ENCODE data around the gene ABCA1.
"Not testable (repeated sequence)": the region's sequence is repeated elsewhere in the genome, so short reads cannot be mapped to it uniquely, and the experiment has no call there.

ABCA1 gene

GRCh38 chr9:104905153-104905901 is 22.6 kb downstream of the ABCA1 start:
- no peak for DNase-seq

DNA sequence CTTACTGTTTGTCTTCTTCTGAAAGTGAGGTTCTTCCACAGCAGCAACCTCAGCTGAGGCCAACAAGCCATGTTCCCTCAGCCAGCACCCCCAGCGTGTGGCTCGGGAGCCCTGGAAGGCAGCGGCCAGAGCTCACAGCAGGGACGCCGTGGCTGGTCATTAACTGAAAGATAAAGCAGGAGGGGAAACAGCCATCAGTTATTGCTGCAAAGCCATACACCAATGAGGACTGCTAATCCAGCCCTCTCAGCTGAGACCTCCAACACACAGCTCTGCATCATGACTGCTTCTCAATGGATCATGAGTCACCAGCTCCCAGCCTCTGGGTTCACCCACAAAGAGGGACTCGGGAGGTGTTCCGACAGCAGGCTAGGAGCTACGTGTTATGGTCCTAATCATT is 24.3 kb downstream of the ABCA1 start:
- DNase-seq = no peak

DNA sequence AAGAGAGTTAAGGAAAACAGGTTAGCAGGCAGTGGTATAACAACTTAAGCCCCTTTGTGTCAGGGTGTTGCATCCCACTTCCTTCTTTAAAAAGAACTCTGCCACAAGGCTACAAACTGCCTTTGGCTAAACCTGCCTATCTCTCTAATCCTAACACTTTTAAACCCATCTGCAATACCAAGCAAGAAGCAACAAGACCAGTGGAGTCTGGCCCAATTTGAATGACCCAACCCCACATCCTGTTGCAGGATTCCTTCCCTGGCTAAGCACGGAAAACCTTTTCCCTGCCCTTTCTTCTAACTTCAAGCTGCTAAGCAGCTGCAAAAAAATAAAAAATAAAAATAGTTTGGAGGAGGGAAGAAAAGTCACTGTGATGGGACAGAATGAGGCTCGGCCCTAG is 27.1 kb downstream of the ABCA1 start:
- DNase-seq = no peak

DNA sequence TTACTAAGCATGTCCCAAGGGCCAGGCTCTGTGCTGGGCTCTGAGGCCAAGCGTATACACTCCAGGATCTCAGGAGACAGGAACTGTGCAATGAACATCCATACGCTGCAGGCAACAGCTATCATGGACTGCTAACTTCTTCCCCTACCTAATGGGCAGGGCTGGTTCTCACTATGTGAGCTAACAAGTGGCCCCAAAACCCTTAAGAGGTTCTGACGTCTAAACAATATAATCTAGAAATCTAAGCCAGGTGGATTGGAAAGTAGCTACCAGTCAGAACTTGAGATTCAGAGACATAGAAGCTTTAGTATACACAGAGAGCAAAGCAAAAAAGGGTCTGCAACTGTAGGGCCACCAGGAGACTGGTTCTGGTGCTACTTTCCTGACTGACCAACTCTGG is 27.6 kb downstream of the ABCA1 start:
- no peak for DNase-seq

- DNase-seq = no peak
These were observed 28.2 kb downstream of the ABCA1 start for GRCh38 chr9:104899759-104900247.

DNA sequence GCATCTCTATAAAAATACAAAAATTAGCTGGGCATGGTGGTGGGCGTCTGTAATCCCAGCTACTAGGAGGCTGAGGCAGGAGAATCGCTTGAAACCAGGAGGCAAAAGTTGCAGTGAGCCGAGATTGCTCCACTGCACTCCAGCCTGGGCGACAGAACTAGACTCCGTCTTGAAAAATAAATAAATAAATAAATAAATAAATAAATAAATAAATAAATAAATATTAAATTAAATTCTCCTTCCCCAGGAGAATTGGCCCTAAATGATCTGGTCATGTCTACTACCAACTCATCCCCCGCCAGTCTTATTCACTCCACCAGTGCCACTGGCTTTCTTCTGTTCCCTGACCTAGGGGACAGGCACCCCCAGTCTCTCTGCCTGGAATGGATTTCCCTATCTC is 29.6 kb downstream of the ABCA1 start:
- not testable (repeated sequence) for DNase-seq

- no peak for DNase-seq
These were observed 31.8 kb downstream of the ABCA1 start for GRCh38 chr9:104896131-104896530.

DNA sequence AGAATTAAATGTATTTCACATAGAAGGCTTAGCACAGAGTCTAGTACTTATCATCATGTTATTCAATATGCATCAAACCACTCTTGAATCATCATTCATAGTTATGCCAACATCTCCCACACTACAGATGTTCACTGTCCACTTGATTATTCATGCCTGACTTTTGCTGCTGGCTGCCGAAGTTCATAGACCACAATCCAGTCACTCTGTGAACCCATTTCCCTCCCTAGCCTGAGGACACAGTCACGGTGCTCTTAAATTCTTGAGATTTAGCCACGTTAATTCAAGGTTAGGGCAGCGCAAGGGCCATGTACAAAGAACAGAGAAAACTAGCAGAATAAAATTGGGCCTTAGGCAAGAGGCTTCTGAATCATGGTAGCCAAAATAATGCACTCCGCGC is 32.4 kb downstream of the ABCA1 start:
- DNase-seq = no peak

DNA sequence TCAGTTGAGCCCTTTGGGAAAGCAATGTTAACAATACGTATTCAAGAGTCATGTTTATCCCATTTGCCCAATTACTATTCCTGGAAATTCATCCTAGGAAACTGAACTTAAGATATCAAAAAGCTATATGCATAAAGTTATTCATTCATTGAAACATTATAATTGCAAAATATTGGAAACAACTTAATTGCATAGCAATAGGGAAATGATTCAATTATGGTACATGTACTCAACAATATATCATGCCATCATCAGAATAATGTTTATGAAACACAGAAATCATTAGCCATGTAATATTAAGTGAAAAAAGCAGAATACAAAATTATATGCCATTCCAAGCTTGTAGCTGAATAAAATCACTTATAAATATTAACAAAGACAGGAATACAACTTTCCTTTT is 35.3 kb downstream of the ABCA1 start:
- DNase-seq = no peak

DNA sequence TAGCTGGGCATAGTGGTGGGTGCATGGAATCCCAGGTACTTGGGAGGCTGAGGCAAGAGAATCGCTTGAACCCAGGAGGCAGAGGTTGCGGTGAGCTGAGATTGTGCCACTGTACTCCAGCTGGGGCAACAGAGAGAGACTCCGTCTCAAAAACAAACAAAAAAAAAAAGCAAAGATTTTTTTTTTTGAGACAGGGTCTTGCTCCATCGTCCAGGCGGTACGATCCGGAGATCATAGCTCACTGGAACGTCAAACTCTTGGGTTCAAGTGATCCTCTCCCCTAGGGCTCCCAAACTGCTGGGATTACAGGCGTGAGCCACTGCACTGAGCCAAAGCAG is 37.6 kb downstream of the ABCA1 start:
- no peak for DNase-seq

GRCh38 chr9:104885818-104886709 is 41.9 kb downstream of the ABCA1 start:
- no peak for DNase-seq

DNA sequence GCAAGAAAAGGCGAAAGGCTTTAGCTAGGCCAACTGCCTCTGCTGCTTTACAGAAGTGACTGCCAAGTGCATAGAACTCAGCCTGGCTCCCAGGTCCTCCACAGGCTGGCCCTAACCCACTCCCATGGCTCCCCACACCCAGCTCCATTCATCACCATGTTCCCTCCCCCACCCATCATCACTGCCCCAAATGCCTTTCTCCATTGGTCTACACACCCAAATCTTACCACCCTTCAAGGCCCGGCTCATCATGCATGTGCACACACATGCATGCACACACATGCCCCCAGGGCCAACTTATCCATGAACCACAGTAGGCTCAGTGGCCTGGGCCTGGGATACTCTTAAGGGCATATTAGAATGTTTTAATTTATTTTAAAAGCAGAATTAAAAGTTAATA is 44.8 kb downstream of the ABCA1 start:
- no peak for DNase-seq

GRCh38 chr9:104882566-104882965 is 45.4 kb downstream of the ABCA1 start:
- DNase-seq = no peak

DNA sequence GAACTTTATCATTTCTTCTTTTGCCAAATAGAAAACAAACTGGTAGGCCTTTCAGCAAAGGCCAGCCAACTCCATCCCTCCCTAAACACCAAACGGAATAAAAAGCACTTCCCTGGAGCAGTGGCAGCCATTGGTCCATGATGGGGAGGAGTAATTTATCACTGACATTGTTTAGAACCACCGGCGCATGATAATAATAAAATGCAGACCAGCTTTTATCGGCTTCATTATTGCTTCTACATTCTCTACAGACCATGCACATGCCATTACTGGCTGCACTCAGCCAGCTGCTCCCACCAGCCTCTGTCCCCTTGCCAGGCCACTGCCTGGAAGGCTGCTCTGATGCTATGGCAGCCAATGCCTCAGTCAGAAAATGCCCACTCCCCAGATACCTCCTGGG is 45.9 kb downstream of the ABCA1 start:
- DNase-seq = peak; percentile 40

GRCh38 chr9:104879555-104880309 is 48.2 kb downstream of the ABCA1 start:
- no peak for DNase-seq

GRCh38 chr9:104876587-104876986 is 51.4 kb downstream of the ABCA1 start:
- no peak for DNase-seq

GRCh38 chr9:104875897-104876296 is 52.1 kb downstream of the ABCA1 start:
- no peak for DNase-seq

GRCh38 chr9:104875320-104875719 is 52.6 kb downstream of the ABCA1 start:
- DNase-seq = no peak

DNA sequence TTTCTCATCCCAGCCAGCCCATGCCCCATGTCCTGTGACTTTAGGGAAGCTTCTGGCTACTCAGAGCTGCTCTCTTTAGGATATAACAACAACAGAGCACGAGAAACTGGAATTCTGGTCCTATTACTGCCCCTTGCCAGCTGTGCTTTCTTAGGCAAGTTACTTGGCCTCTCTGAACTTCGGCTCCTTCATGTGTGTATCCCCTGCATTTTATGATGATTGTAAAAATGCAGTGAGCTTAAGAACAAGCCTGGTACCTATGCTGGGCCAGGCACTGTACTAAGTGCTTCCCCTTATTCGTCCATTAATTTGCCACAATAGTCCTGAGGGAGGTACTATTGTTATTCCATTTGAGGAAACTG is 54.5 kb downstream of the ABCA1 start:
- DNase-seq = no peak

DNA sequence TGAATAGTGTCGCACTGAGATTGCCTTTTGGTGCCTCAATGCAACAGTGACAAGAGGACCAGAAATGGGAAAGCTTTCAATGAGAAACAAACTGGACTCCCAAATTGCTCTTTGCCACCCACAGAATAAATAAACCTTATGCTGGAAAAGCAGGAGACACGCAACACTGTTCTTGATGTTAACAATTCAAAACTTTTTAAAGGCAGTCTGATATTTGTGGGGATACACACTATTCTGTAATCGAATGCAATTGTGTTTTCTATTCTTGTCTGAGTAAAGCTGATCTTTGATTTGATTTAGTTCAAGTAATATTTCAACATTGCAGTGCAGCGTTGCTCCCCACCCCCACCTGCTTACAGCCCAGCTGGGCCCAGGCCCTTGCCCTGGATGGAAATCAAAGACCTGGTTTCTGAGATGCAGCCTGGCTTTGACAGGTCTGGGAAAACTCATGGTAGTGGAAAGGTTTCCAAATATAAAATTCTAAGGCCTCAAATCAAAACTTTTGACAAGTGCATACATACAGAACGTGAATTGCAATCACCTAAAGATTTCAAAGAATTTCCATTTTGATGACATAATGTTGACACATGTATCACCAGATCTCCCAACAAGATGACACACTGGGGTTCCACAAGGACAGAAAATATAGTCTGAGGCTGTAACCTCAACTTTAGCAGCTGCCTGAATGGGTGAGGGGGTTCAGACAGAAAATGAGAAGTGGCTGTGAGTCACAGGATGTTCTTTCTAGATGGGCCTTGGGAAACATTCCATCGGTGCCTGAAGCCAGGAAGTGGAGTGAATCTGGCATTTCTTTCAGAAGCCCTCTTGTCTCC is 55.1 kb downstream of the ABCA1 start:
- DNase-seq = peak; percentile 42

- no peak for DNase-seq
These were observed 55.9 kb downstream of the ABCA1 start for GRCh38 chr9:104871961-104872527.

- no peak for DNase-seq
These were observed 58.1 kb downstream of the ABCA1 start for GRCh38 chr9:104869811-104870210.
